ENCODE measurements around the gene CGREF1.
"Not testable (repeated sequence)": the region's sequence is repeated elsewhere in the genome, so short reads cannot be mapped to it uniquely, and the experiment has no call there.

CGREF1 gene

DNA sequence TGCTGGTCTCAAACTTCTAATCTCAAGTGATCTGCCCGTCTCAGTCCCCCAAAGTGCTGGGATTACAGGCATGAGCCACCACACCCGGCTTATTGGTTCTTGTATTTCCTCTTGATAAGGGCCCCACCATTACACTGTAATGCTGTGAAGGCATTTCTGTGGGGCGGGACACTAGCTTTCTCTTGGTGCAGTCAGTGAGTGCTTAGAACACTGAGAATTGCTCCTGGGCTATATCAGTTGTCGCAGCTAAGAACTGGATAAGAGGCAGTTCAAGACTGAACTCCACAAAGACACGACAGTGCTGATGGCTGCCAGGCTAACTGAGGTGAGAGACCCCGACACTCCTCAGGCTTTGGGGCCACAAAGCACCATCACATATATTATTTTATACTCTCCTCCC is 30.3 kb downstream of the CGREF1 start:
- no peak for DNase-seq

DNA sequence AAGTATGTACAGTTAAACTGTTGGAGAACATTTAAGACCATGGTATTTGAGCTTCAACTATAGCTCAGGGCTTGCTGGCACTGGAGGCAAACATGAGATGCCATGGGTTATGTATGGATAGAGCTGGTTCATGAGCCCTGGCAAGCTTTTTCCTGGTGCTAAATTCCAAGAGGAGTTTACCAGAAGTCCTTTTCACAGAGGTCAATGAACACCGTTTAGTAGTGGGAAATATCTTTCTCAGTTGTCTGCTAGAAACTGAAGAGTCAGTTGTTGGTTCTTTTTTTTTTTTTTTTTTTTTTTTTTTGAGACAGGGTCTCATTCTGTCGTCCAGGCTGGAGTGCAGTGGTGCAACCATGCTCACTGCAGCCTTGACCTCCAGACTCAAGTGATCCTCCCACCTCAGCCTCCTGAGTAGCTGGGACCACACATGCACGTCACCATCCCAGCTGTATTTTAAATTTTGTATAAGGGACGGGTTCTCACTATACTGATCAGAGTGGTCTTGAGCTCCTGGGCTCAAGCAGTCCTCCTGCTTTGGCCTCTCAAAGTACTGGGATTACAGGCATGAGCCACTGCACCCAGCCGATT is 31.0 kb downstream of the CGREF1 start:
- DNase-seq: no peak

DNA sequence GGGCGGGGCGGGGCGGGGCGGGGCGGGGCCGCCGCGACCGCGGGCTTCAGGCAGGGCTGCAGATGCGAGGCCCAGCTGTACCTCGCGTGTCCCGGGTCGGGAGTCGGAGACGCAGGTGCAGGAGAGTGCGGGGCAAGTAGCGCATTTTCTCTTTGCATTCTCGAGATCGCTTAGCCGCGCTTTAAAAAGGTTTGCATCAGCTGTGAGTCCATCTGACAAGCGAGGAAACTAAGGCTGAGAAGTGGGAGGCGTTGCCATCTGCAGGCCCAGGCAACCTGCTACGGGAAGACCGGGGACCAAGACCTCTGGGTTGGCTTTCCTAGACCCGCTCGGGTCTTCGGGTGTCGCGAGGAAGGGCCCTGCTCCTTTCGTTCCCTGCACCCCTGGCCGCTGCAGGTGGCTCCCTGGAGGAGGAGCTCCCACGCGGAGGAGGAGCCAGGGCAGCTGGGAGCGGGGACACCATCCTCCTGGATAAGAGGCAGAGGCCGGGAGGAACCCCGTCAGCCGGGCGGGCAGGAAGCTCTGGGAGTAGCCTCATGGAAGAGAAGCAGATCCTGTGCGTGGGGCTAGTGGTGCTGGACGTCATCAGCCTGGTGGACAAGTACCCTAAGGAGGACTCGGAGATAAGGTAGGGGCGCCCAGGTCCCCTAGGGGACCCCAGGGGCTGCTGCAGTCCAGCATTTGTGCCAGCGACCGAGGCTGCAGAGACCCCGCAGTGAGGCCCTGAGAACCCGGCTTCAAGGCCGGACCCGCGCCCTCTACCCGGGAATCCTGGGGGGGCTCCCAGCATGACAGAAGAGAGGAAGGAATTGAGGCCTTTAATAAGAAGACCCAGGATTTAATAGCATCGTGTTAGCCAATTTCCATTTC is 32.0 kb downstream of the CGREF1 start, which contains the start of gene KHK:
Gene KHK (plus strand): TSS at position 49 of the 870 bp plus-strand sequence. CDS start 488 bp downstream, at position 537.
- peak in 27 of 56 donors; percentile 32 to 72 (median 57) for DNase-seq

DNA sequence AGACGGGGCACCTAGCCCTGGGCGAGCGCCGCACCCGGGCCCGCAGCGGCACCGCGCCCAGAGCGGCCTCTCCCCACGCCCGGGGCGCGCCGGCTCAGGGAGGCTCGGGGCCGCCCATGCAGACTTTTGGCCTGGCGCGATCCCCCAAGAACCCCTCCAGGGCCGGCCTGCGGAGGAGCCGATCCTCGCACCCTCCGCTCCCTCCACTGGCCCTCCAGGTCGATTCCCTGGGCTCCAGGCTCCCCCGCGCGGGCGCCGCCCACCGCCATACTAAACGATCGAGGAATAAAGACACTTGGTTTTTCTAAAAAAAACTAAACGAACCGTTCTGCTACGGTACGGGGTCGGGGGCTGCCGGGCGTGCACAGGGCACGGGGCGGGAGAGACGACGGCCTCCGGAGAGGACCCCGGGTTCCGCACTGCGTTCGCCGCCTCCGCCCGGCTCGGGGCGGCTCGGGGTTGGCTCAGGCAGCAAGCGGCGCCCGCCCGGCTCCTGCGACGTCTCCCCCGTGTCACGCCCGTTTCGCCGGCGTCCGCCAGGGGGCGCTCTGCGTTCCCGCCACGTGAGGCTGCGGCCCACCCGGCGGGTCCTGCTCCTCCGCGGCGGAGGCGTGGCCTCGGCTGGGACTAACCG is 32.7 kb downstream of the CGREF1 start:
- DNase-seq: peak; percentile 51 to 97 (median 89)

DNA sequence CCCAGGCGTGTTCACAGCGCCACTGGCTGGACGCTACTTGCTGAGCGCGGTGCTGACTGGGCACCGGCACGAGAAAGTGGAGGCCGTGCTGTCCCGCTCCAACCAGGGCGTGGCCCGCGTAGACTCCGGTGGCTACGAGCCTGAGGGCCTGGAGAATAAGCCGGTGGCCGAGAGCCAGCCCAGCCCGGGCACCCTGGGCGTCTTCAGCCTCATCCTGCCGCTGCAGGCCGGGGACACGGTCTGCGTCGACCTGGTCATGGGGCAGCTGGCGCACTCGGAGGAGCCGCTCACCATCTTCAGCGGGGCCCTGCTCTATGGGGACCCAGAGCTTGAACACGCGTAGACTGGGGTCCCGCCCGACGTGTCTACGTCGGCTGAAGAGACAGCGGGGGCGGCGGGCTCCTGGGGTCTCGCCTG is 33.2 kb downstream of the CGREF1 start:
- DNase-seq: peak in 48 of 56 donors; percentile 21 to 81 (median 58)

DNA sequence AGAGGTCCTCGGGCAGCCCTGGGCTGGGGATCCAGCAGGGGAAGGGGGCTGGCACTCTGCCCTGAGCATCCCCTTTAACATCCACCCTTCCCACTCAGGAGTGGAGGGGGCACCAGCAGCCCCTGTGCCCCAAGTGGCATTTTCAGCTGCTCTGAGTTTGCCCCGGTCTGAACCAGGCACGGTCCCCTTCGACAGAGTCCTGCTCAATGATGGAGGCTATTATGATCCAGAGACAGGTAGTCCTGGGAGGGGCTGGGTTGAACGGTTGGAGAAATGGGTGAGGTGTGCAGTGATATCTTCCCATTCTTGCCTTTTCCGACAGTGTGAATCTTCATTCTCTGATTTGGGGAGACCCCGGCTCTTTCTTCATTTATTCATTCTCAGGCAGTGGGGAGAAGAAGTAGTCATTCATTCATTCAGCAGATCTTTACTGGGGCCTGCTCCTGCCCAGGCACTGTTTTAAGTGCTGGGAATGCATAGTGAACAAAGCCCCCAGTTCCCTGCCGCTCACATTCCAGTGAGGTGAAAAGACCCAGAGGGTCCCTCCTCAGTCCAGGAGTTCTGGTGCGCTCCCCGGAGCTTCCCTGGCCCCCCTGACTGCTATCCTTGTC is 33.8 kb downstream of the CGREF1 start:
- peak in 1 of 56 donors; percentile 11 for DNase-seq

DNA sequence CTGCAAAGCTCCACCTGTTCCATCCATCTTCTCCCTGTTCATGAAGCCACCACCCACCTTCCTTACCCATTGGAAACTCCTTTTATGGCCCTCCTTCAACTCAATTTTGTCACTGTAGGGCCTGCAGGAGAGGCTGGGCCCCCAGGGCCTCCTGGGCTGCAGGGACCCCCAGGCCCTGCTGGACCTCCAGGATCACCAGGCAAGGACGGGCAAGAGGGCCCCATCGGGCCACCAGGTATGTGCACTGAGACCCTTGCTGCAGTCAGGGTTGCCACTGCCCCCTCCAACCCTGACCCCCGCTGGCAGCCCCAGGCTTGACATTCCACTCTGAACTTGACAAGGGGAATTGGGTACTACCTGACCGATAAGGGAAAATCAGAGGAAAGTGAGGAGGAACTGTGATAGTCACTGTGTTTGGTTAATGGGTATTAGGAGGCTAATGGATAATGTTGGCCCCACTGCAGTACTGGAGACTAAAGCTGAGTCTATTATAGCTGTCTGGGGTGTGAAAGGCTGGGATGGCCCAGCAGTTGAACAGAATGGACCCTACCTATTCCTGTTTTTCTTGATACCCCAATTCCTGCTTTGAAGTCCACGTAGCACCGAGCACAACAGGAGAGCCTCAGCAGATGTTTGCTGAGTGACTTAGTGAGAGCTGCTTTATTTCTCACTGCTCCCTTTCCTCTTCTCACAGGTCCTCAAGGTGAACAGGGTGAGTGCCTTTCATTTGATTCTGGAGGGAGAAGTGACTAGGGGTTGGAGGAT is 34.4 kb downstream of the CGREF1 start:
- no peak for DNase-seq

DNA sequence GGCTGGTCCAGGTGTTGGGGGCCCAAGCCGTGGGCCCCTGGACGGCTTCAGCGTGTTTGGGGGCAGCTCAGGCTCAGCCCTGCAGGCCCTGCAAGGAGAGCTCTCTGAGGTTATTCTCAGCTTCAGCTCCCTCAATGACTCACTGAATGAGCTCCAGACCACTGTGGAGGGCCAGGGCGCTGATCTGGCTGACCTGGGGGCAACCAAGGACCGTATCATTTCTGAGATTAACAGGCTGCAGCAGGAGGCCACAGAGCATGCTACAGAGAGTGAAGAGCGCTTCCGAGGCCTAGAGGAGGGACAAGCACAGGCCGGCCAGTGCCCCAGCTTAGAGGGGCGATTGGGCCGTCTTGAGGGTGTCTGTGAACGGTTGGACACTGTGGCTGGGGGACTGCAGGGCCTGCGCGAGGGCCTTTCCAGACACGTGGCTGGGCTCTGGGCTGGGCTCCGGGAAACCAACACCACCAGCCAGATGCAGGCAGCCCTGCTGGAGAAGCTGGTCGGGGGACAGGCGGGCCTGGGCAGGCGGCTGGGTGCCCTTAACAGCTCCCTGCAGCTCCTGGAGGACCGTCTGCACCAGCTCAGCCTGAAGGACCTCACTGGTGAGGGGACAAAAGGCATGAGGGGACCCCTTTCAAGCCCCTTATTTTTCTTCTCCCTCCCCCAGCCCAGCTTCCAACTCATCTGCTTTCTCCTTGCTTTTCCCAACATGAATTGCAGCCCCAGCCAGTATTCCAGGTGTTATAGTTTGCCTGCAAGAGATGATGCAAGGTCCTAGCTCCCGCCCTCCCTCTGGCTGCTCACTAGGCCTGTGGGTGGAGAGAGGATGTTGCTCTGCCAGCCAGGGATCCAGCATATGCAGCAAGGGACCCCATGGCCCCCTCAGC is 35.3 kb downstream of the CGREF1 start:
- no peak for DNase-seq

DNA sequence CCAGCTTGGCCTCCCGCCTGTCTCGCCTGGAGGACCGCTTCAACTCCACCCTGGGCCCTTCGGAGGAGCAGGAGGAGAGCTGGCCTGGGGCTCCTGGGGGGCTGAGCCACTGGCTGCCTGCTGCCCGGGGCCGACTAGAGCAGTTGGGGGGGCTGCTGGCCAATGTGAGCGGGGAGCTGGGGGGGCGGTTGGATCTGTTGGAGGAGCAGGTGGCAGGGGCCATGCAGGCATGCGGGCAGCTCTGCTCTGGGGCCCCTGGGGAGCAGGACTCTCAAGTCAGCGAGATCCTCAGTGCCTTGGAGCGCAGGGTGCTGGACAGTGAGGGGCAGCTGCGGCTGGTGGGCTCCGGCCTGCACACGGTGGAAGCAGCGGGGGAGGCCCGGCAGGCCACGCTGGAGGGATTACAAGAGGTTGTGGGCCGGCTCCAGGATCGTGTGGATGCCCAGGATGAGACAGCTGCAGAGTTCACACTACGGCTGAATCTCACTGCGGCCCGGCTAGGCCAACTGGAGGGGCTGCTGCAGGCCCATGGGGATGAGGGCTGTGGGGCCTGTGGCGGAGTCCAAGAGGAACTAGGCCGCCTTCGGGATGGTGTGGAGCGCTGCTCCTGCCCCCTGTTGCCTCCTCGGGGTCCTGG is 36.0 kb downstream of the CGREF1 start:
- no peak for DNase-seq

DNA sequence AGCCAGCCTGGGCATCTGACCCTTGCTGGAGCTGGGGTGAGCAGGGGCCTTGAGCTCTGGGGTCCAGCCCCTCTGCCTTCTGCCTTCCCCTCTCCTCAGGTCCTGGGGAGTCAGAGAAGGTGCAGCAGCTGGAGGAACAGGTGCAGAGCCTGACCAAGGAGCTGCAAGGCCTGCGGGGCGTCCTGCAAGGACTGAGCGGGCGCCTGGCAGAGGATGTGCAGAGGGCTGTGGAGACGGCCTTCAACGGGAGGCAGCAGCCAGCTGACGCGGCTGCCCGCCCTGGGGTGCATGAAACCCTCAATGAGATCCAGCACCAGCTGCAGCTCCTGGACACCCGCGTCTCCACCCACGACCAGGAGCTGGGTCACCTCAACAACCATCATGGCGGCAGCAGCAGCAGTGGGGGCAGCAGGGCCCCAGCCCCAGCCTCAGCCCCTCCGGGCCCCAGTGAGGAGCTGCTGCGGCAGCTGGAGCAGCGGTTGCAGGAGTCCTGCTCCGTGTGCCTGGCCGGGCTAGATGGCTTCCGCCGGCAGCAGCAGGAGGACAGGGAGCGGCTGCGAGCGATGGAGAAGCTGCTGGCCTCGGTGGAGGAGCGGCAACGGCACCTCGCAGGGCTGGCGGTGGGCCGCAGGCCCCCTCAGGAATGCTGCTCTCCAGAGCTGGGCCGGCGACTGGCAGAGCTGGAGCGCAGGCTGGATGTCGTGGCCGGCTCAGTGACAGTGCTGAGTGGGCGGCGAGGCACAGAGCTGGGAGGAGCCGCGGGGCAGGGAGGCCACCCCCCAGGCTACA is 36.8 kb downstream of the CGREF1 start:
- DNase-seq: no peak

DNA sequence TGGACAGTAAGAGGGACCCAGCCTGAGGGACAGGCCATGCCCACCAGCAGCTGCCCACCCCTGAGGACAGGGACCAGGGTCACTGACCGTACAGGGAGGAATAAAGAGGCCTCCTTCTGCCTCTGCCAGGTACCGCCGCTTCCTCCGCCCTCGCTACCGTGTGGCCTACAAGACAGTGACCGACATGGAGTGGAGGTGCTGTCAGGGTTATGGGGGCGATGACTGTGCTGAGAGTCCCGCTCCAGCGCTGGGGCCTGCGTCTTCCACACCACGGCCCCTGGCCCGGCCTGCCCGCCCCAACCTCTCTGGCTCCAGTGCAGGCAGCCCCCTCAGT is 38.4 kb downstream of the CGREF1 start:
- no peak for DNase-seq

DNA sequence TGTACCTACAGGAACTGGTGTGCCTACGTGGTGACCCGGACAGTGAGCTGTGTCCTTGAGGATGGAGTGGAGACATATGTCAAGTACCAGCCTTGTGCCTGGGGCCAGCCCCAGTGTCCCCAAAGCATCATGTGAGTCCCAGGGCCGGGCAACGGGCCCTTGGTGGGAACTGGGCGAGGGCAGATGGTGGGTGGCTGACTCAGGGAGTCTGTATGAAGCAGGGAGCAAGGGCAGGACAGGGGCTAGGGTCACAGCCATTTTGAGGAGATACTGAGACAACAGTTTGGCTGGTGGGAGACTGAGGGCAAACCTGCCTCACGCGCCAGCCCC is 38.8 kb downstream of the CGREF1 start:
- no peak for DNase-seq

DNA sequence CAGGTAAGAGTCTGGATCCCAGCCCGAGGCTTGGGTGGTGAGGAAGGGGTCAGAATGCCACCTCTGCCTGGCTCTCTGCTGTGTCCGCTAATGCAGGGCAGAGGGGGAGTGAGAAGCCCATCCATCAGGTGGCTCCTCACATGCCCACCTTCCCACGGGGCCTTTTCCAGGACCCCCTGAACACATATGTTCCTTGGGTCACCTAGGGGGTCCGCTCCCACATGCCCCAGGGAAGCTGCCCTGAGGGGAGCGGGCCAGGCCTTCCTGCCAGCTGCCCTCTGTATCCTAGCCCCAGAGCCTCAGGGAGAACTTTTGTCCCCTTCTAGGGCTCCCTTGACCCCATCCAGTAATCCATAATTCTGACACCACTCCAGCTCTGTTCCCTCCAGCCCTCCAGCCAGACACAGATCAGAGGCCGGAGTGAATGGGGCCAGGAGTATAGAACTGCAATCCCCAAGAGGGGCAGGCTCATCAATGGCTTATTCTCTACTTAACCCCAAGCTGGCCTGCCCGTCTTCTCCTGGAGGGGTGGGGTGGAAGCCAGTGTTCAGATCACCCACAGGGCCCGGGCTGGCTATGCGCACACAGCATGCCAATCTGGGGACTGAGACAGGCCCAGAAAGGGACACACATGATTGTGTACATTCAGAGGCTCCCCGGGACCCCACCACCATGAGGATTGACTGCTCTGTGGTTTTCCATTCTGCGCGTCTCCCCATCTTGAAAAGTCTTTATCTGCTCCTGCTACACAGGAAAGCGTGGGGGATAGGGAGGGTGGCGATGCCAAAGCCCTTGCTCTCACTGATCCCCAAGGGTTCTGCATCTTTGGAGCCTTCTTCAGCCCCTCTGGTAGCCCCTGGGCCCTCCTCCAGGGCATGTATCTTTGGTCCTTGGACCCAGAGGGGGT is 39.4 kb downstream of the CGREF1 start:
- DNase-seq: no peak

DNA sequence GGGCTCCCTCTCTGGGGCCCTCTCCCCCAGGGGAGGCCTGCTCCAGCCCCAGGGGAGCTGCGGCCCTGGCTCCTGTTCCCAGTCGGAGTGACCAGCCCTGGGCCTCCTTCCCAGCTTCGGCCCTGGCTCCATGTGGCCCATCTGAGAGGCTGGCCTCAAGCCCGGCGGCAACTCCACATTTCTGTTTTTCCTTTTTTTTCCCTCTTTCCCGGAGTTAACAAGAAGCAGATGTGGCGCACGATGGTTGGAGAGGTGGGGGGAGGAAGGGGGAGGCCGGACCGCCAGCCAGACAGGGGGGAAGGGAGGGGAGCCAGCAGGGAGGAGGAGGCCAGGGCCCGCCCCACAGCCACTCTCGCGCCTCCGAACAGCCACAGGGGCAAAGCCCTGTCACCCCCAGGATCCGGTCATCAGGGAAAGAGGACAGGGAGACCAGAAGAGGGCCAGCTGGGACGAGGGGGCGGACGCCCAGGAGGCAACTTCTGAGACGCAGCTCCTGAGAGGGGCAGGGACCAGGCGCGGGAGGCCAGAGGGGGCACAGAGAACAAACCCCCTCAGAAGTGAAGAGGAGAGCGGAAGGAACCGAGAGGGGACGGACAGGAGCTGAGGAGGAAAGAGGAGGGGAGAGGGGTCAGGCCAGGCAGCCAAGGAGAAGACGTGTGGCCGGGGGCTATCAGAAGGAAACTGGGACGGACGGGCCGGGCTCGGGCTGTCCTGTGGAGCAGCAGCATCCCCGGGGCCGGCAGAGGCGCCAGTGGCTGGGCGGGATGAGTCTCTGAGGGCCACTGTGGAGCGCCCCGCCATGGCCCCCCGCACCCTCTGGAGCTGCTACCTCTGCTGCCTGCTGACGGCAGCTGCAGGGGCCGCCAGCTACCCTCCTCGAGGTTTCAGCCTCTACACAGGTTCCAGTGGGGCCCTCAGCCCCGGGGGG is 40.4 kb downstream of the CGREF1 start, which contains the start of gene EMILIN1:
Gene EMILIN1 (plus strand): TSS at position 349 of the 928 bp plus-strand sequence. CDS start 451 bp downstream, at position 800.
- DNase-seq: peak in 44 of 56 donors; percentile 12 to 81 (median 55)

DNA sequence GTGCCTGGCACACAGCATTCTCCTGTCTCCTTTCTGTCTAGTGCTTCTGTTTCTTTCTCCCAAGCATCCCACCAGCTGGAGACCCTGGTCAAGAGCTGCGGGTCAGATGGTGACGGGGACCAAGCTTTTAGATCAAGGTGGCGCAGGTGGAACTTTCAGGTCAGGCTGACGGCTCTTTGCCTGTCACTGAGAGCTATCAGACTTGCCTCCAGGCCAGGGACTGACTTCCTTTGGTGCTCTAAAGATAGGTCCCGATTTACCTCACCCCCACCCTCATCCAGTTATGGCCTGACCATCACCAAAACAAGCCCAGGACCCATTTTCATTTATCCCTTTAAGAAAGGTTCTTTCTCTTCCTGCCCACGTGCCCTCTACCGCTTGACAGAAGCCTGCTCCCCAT is 41.7 kb downstream of the CGREF1 start:
- no peak for DNase-seq

DNA sequence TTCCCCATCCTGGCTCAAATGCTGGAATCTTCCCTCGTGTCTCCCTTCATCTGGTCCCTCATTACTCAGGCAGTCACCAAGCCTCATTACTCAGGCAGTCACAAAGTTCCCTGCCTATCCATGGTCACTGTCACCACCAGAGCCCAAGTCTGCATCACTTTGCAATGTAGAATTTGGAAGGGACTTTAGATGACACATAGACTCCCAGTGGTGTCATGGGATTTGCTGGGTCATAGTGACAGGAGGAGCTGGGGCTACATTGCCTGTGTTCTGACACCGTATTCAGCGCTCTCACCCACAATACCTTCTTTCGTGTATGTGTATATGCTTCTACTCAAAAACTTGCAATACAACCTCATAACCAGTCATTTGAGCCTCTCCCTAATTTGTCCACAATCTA is 42.6 kb downstream of the CGREF1 start:
- DNase-seq: no peak

DNA sequence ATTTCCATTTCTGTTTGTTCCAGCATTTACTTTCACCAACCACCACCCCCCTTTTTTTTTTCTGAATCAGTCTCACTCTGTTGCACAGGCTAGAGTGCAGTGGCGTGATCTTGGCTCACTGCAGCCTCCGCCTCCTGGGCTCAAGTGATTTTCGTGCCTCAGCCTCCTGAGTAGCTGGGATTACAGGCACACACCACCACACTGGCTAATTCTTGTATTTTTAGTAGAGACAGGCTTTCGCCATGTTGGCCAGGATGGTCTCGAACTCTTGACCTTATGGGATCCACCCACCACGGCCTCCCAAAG is 43.4 kb downstream of the CGREF1 start:
- not testable (repeated sequence) for DNase-seq
